Measurements from ENCODE around the gene COL23A1.

Gene COL23A1

GRCh38 chr5:178520851-178521250, 69.3 kb downstream of the COL23A1 start:
- FAIRE-seq = no peak
- no peak for DNase-seq (ENCODE audit: insufficient read length, low spot score)
- TF ChIP-seq TAF1 (IDR thresholded peaks at IDR 0.05; ENCODE audit: low read depth, low read length) (no peak), POLR2A (IDR thresholded peaks at IDR 0.05; ENCODE audit: low read depth, low read length) (no peak), POU2F2 (IDR thresholded peaks at IDR 0.05; ENCODE audit: low read depth, low read length) (no peak), POLR2AphosphoS5 (IDR thresholded peaks at IDR 0.05; ENCODE audit: low read depth, low read length) (no peak), SPI1 (IDR thresholded peaks at IDR 0.05; ENCODE audit: low read depth, low read length) (no peak), PAX5 (IDR thresholded peaks at IDR 0.05; ENCODE audit: insufficient read depth, low read length, severe bottlenecking) (no peak)

DNA sequence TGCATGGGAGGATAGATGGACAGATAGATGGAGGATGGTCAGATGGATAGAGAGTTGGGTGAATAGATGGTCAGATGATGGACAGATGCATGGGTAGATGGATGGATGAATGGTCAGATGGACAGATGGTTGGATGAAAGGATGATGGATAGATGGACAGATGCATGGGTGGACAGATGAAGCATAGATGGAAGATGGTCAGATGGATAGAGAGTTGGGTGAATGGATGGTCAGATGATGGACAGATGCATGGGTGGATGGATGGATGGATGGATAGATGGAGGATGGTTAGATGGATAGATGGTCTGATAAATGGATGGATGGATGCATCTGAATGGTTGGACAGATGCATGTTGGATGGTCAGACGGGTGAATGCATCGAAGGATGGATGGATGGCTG, 70.4 kb downstream of the COL23A1 start:
- no peak for DNase-seq (ENCODE audit: insufficient read length, low spot score)
- no peak for FAIRE-seq
- TF ChIP-seq TAF1 (IDR thresholded peaks at IDR 0.05; ENCODE audit: low read depth, low read length) (no peak), POU2F2 (IDR thresholded peaks at IDR 0.05; ENCODE audit: low read depth, low read length) (no peak), POLR2AphosphoS5 (IDR thresholded peaks at IDR 0.05; ENCODE audit: low read depth, low read length) (no peak), SPI1 (IDR thresholded peaks at IDR 0.05; ENCODE audit: low read depth, low read length) (no peak), PAX5 (IDR thresholded peaks at IDR 0.05; ENCODE audit: insufficient read depth, low read length, severe bottlenecking) (no peak), POLR2A (IDR thresholded peaks at IDR 0.05; ENCODE audit: low read depth, low read length) (no peak)

GRCh38 chr5:178519155-178519554, 71.0 kb downstream of the COL23A1 start:
- TF ChIP-seq POU2F2 (IDR thresholded peaks at IDR 0.05; ENCODE audit: low read depth, low read length) (no peak), PAX5 (IDR thresholded peaks at IDR 0.05; ENCODE audit: insufficient read depth, low read length, severe bottlenecking) (no peak), POLR2AphosphoS5 (IDR thresholded peaks at IDR 0.05; ENCODE audit: low read depth, low read length) (no peak)
- DNase-seq (ENCODE audit: insufficient read length, low spot score) = no peak
- FAIRE-seq = no peak

- FAIRE-seq (no peak), DNase-seq (ENCODE audit: insufficient read length, low spot score) (no peak)
Measured at GRCh38 chr5:178516504-178517235, 73.5 kb downstream of the COL23A1 start.

DNA sequence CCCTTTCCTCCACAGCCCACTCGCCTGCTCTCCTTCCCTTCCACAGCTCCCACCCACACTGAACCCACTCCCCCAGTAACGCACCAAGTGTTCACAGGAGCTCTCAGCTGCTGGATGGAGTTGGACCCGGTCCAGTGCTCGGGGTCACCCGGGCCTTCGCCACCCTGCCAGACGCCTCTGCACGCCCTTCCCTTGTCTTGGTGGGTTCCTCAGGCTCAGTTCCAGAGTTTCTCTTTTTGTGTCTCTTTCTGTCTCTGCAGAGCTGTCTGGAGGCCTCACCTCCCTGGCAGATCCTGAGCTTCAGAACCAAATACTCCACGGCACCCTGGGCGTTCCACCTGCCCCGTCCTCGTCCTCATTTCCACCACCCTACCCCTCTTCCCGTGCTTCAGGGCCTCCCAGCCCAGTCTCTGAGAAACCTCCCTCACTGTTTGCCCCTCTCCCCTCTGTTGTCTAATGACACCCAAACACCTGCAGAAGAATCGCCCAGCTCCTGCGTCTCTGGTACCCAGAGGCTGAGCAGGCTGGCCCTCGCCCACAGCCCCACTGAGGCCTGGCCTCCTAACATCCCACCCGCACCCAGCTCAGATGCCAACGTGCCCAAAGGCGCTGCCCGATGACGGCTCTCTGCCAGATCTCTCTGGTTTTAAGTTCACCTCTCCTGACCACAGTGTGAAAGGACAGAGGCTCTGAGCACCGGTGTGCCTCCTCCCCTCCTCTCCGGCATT, 74.3 kb downstream of the COL23A1 start:
- FAIRE-seq (no peak), DNase-seq (ENCODE audit: insufficient read length, low spot score) (no peak)
- TF ChIP-seq TAF1 (IDR thresholded peaks at IDR 0.05; ENCODE audit: low read depth, low read length) = no peak
- no peak for TF ChIP-seq PAX5 (IDR thresholded peaks at IDR 0.05; ENCODE audit: insufficient read depth, low read length, severe bottlenecking)
- no peak for TF ChIP-seq SPI1 (IDR thresholded peaks at IDR 0.05; ENCODE audit: low read depth, low read length)
- TF ChIP-seq POLR2A (IDR thresholded peaks at IDR 0.05; ENCODE audit: low read depth, low read length) = no peak
- no peak for TF ChIP-seq POU2F2 (IDR thresholded peaks at IDR 0.05; ENCODE audit: low read depth, low read length)
- no peak for TF ChIP-seq POLR2AphosphoS5 (IDR thresholded peaks at IDR 0.05; ENCODE audit: low read depth, low read length)

More at GRCh38 chr5:178516504-178517235, 73.5 kb downstream of the COL23A1 start:
- TF ChIP-seq POLR2A (IDR thresholded peaks at IDR 0.05; ENCODE audit: low read depth, low read length) (no peak), SPI1 (IDR thresholded peaks at IDR 0.05; ENCODE audit: low read depth, low read length) (no peak)

DNA sequence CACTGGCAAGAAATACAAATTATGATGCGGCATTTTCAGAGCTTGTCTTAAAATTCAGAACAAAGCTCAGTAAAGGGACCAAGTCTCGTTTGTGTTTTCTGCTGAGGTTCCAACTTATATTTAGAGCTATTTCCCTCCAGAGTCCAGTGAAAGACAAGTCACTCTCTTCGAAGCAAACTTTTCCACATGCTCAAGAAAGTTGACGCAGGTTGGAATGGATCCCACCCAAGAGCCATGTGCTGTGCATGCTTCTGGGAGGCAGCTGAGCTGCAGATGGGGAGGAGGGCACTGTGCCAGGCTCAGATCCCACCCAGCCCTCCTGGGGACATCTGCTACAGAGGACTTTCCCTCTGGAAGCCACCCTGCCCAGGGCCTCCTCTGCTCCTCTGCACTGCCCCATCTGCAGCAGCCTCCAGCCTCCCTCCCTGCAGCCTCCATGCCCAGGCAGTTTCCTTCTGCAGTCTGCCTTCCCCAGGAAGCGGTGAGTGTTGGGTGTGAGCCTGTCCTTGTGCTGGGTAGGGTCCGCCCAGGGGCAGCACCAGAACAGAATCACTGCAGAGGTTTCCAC, 75.3 kb downstream of the COL23A1 start:
- TF ChIP-seq POLR2A (IDR thresholded peaks at IDR 0.05; ENCODE audit: low read depth, low read length) (no peak), POU2F2 (IDR thresholded peaks at IDR 0.05; ENCODE audit: low read depth, low read length) (no peak), SPI1 (IDR thresholded peaks at IDR 0.05; ENCODE audit: low read depth, low read length) (no peak), TAF1 (IDR thresholded peaks at IDR 0.05; ENCODE audit: low read depth, low read length) (no peak), PAX5 (IDR thresholded peaks at IDR 0.05; ENCODE audit: insufficient read depth, low read length, severe bottlenecking) (no peak), POLR2AphosphoS5 (IDR thresholded peaks at IDR 0.05; ENCODE audit: low read depth, low read length) (no peak)
- FAIRE-seq = no peak
- DNase-seq (ENCODE audit: insufficient read length, low spot score) = no peak

DNA sequence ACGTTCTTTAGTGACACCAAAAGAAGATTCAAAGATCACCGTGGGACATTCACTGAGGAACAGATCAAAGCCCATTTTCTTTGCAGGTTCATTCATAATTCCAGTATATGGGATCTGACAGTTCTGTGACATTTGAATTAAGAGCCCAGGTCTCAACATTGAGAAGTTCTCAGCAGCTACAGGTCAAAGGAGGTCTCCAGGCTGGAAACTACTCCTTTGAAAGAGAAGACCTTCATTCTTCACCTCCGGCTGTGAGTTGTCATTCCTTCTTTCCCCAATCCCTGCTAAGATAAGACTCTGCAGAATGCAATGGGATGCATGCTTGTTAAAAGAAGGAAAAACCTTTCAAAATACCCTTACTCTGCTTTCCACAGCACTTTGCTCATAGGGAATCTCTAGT, 79.0 kb downstream of the COL23A1 start:
- TF ChIP-seq POLR2AphosphoS5 (IDR thresholded peaks at IDR 0.05; ENCODE audit: low read depth, low read length) (no peak), SPI1 (IDR thresholded peaks at IDR 0.05; ENCODE audit: low read depth, low read length) (no peak), TAF1 (IDR thresholded peaks at IDR 0.05; ENCODE audit: low read depth, low read length) (no peak), POU2F2 (IDR thresholded peaks at IDR 0.05; ENCODE audit: low read depth, low read length) (no peak), PAX5 (IDR thresholded peaks at IDR 0.05; ENCODE audit: insufficient read depth, low read length, severe bottlenecking) (no peak), POLR2A (IDR thresholded peaks at IDR 0.05; ENCODE audit: low read depth, low read length) (no peak)
- no peak for FAIRE-seq
- no peak for DNase-seq (ENCODE audit: insufficient read length, low spot score)

GRCh38 chr5:178509491-178510057, 80.6 kb downstream of the COL23A1 start:
- no peak for TF ChIP-seq POLR2AphosphoS5 (IDR thresholded peaks at IDR 0.05; ENCODE audit: low read depth, low read length)
- TF ChIP-seq SPI1 (IDR thresholded peaks at IDR 0.05; ENCODE audit: low read depth, low read length) = no peak
- TF ChIP-seq POLR2A (IDR thresholded peaks at IDR 0.05; ENCODE audit: low read depth, low read length) = no peak
- no peak for TF ChIP-seq TAF1 (IDR thresholded peaks at IDR 0.05; ENCODE audit: low read depth, low read length)
- no peak for TF ChIP-seq PAX5 (IDR thresholded peaks at IDR 0.05; ENCODE audit: insufficient read depth, low read length, severe bottlenecking)
- DNase-seq (ENCODE audit: insufficient read length, low spot score) (no peak), FAIRE-seq (no peak)

DNA sequence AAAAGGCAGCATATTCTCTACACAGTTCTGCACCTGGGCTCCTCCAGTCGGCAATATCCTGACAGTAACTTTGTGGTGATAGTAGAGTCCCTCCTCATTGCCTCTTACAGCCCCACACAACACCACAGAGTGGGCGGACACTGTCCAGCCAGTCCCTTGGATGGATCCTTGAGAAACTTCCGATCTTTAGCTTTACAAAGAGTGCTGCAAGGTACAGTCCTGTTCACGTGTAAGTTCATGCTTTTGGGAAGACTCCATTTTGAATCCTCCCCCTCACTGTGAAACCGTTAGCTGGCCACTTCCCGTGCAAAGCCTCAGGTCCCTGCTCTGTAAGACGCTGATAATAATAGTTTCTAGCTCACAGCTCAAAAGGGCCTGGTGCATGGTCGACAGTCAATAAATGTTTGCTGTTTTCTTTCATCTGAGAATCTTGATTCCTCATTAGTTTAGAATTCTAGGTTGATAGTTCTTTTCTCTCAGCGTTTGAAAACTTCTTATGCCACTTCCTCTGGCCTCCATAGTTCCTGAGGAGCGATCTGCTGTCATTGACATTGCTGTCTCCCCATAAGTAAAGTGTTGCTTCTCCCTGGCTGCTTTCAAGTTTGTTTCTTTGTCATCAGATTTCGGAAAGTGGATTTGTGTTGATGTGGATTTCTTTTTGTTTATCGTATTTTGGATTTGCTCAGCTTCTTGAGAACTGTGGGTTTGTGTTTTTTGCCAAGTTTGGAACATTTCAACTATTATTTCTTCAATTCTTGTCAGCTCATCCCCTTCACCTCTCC, 82.9 kb downstream of the COL23A1 start:
- no peak for TF ChIP-seq POLR2AphosphoS5 (IDR thresholded peaks at IDR 0.05; ENCODE audit: low read depth, low read length)
- no peak for TF ChIP-seq POU2F2 (IDR thresholded peaks at IDR 0.05; ENCODE audit: low read depth, low read length)
- TF ChIP-seq SPI1 (IDR thresholded peaks at IDR 0.05; ENCODE audit: low read depth, low read length) = no peak
- no peak for TF ChIP-seq TAF1 (IDR thresholded peaks at IDR 0.05; ENCODE audit: low read depth, low read length)
- TF ChIP-seq POLR2A (IDR thresholded peaks at IDR 0.05; ENCODE audit: low read depth, low read length) = no peak
- no peak for FAIRE-seq
- DNase-seq (ENCODE audit: insufficient read length, low spot score) = no peak
